OCI-LY7 (cell line): ENCODE results near the gene SEZ6. TPM values are rescaled to one million over a fixed set of nuclear protein-coding genes. Genes with fewer than 3 reads are reported as not detected.

ENCODE experiments used
- BruUV-seq: library from RNA; stranded (reverse); fragments of 400-500 nt; replicated peaks from 2 replicates; lab custom pipeline; 2021; lab: Mats Ljungman, UMichigan
- CTCF ChIA-PET: fragments of 300-600 bp; sonication (Branson Sonifier 250); formaldehyde crosslinking; loops from one replicate; lab custom pipeline; 2022; ENCODE audit warnings: antibody characterized with exemption; ENCODE audit not compliant: unreplicated experiment; lab: Charles Lee
- POLR2A ChIA-PET: fragments of 300-600 bp; sonication (Branson Sonifier 250); formaldehyde crosslinking; loops from one replicate; lab custom pipeline; 2022; ENCODE audit warnings: antibody characterized with exemption; lab: Charles Lee
- DNase-seq: peaks from one replicate; pipeline ENCODE4 v3.0.0-alpha.2; 2015; ENCODE audit warnings: low spot score
- H2AFZ ChIP-seq: fragments of 200-600 bp; sonication (generic), shearing (Covaris generic); 2 replicates; pipeline ENCODE4 v1.6.1; 2014; ENCODE audit warnings: mild to moderate bottlenecking, antibody characterized with exemption, low read length, moderate library complexity
- H3K27ac ChIP-seq: fragments of 200-600 bp; sonication (generic); 2 replicates; pipeline ENCODE4 v1.5.1; 2014; ENCODE audit warnings: mixed run types, low read depth, mild to moderate bottlenecking, moderate library complexity, low read length, inconsistent platforms; ENCODE audit not compliant: poor library complexity, severe bottlenecking
- H3K36me3 ChIP-seq: fragments of 200-600 bp; sonication (generic); 2 replicates; pipeline ENCODE4 v1.6.1; 2014; ENCODE audit warnings: mild to moderate bottlenecking, antibody characterized with exemption, low read length, moderate library complexity, mixed read lengths; ENCODE audit not compliant: insufficient read depth
- H3K4me1 ChIP-seq: fragments of 200-600 bp; sonication (generic); 2 replicates; pipeline ENCODE4 v1.5.1; 2014; ENCODE audit warnings: mild to moderate bottlenecking, low read length; ENCODE audit not compliant: insufficient read depth, poor library complexity, severe bottlenecking
- H3K4me2 ChIP-seq: fragments of 200-600 bp; sonication (generic); 2 replicates; pipeline ENCODE4 v1.6.1; 2014; ENCODE audit warnings: mild to moderate bottlenecking, low read length
- H3K4me3 ChIP-seq: fragments of 200-600 bp; sonication (generic); 2 replicates; pipeline ENCODE4 v1.5.1; 2014; ENCODE audit warnings: mild to moderate bottlenecking, low read depth, low read length; ENCODE audit not compliant: poor library complexity, severe bottlenecking
- H3K79me2 ChIP-seq: fragments of 200-600 bp; sonication (generic); 2 replicates; pipeline ENCODE4 v1.6.1; 2016; ENCODE audit warnings: low read depth, mild to moderate bottlenecking, low read length, moderate library complexity, mixed read lengths; ENCODE audit not compliant: insufficient read depth
- H3K9me2 ChIP-seq: fragments of 200-600 bp; sonication (generic); 2 replicates; pipeline ENCODE4 v1.6.1; 2016; ENCODE audit warnings: mild to moderate bottlenecking, low read length, mixed read lengths; ENCODE audit not compliant: insufficient read depth
- H3K9me3 ChIP-seq: fragments of 200-600 bp; sonication (generic); 2 replicates; pipeline ENCODE4 v1.6.1; 2014; ENCODE audit warnings: mild to moderate bottlenecking, mixed run types, low read length, mixed read lengths
- H4K20me1 ChIP-seq: fragments of 200-600 bp; sonication (generic); 2 replicates; pipeline ENCODE4 v1.6.1; 2014; ENCODE audit warnings: mild to moderate bottlenecking, antibody characterized with exemption, low read length, moderate library complexity, mixed read lengths; ENCODE audit not compliant: insufficient read depth
- CTCF ChIP-seq: fragments of 200-600 bp; sonication (generic); conservative IDR thresholded peaks from 2 replicates; pipeline ENCODE4 v1.5.1; 2014; ENCODE audit warnings: mild to moderate bottlenecking, antibody characterized with exemption, low read length, moderate library complexity, mixed read lengths
- EZH2phosphoT487 ChIP-seq: fragments of 200-600 bp; sonication (generic); IDR thresholded peaks from 2 replicates; pipeline ENCODE4 v1.6.1; 2018; ENCODE audit warnings: low read depth, borderline replicate concordance, mild to moderate bottlenecking, mixed run types, antibody characterized with exemption, low read length, moderate library complexity, mixed read lengths
- intact Hi-C: fragments of 100-400 bp; cut with micrococcal nuclease; formaldehyde crosslinking; loops from one replicate; pipeline ENCODE4 v1.10.0; 2022; ENCODE audit not compliant: unreplicated experiment
- total RNA-seq, 2 experiments: library from RNA; depleted of rRNA in 1 of 2; stranded (reverse); fragments of >200 nt in 1 of 2; shearing (Covaris generic) in 1 of 2; gene quantifications; 2 replicates each; pipeline ENCODE4 v1.2.3, GENCODE V29; 2014 to 2022

Gene SEZ6
- total RNA-seq, 2 experiments from 2014 or later, result not detected

- no peaks in the 10 kb centered on the region for H3K4me1 ChIP-seq
- H2AFZ ChIP-seq, result no peak overlapping the region
- BruUV-seq, result no TSS peak
- H3K4me3 ChIP-seq, result no peak overlapping the region
- TF ChIP-seq CTCF (no peak), EZH2phosphoT487 (no peak)
- no peaks in the 10 kb centered on the region for H3K36me3 ChIP-seq
- no peak overlapping the region for H3K27ac ChIP-seq
- POLR2A ChIA-PET, result no interaction called here
- H3K4me2 ChIP-seq, result no peak overlapping the region
- H3K9me3 ChIP-seq, result no peaks in the 10 kb centered on the region
- no peaks in the 10 kb centered on the region for H3K79me2 ChIP-seq
- DNase-seq, result no peak
- H3K9me2 ChIP-seq, result no peaks in the 10 kb centered on the region
- CTCF ChIA-PET, result no interaction called here
- no peaks in the 10 kb centered on the region for H4K20me1 ChIP-seq
- intact Hi-C loops, result no loop called here
These were observed 2.5 kb downstream of the SEZ6 start for GRCh38 chr17:29003289-29003688.

- no peaks in the 10 kb centered on the region for H3K9me3 ChIP-seq
- H4K20me1 ChIP-seq, result no peaks in the 10 kb centered on the region
- CTCF ChIA-PET, result no interaction called here
- no peaks in the 10 kb centered on the region for H3K79me2 ChIP-seq
- intact Hi-C loops, result no loop called here
- no peak overlapping the region for H2AFZ ChIP-seq
- no TSS peak for BruUV-seq
- no peaks in the 10 kb centered on the region for H3K36me3 ChIP-seq
- TF ChIP-seq EZH2phosphoT487 (no peak), CTCF (no peak)
- H3K27ac ChIP-seq, result no peak overlapping the region
- POLR2A ChIA-PET, result interaction anchor here (0.9 kb wide), 1 partner anchor 16 kb away, joined by 4 read pairs; no protein-coding TSS in a partner anchor
- no peaks in the 10 kb centered on the region for H3K4me1 ChIP-seq
- H3K4me2 ChIP-seq, result no peak overlapping the region
- H3K4me3 ChIP-seq, result no peak overlapping the region
- no peak for DNase-seq
- no peaks in the 10 kb centered on the region for H3K9me2 ChIP-seq
These were observed 3.0 kb downstream of the SEZ6 start for GRCh38 chr17:29002811-29003210.

GRCh38 chr17:29000973-29001372 lies 4.9 kb downstream of the SEZ6 start:
- H3K4me2 ChIP-seq, result no peak overlapping the region
- intact Hi-C loops, result no loop called here
- POLR2A ChIA-PET, result interaction anchor here (1.1 kb wide), 1 partner anchor 37 kb away, joined by 3 read pairs; no protein-coding TSS in a partner anchor
- no TSS peak for BruUV-seq
- TF ChIP-seq EZH2phosphoT487 (no peak), CTCF (no peak)
- no peaks in the 10 kb centered on the region for H3K9me3 ChIP-seq
- H3K79me2 ChIP-seq, result no peaks in the 10 kb centered on the region
- H3K4me3 ChIP-seq, result no peak overlapping the region
- H4K20me1 ChIP-seq, result no peaks in the 10 kb centered on the region
- no peak for DNase-seq
- H3K9me2 ChIP-seq, result no peaks in the 10 kb centered on the region
- no peak overlapping the region for H3K27ac ChIP-seq
- H2AFZ ChIP-seq, result no peak overlapping the region
- CTCF ChIA-PET, result no interaction called here
- no peaks in the 10 kb centered on the region for H3K36me3 ChIP-seq
- no peaks in the 10 kb centered on the region for H3K4me1 ChIP-seq
